ENCODE results near the gene CCL23.

DNA sequence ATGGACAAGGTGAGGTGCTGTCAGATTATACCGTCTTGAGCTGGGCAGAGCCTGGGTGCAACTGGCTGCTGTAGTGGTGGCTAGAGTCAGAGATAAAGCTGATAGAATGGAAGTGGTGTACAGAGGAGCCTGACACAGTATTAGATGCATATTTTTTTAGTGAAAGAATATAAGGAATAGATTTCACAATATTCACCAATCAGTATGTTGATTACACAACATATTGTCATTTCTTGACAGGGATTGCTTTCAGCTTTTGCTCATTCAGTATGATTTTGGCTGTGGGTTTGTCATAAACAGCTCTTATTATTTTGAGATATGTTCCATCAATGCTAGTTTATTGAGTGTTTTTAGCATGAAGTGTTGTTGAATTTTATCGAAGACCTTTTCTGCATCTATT lies 1.7 kb upstream of the CCL23 start:
- TF ChIP-seq, protein P1, sequence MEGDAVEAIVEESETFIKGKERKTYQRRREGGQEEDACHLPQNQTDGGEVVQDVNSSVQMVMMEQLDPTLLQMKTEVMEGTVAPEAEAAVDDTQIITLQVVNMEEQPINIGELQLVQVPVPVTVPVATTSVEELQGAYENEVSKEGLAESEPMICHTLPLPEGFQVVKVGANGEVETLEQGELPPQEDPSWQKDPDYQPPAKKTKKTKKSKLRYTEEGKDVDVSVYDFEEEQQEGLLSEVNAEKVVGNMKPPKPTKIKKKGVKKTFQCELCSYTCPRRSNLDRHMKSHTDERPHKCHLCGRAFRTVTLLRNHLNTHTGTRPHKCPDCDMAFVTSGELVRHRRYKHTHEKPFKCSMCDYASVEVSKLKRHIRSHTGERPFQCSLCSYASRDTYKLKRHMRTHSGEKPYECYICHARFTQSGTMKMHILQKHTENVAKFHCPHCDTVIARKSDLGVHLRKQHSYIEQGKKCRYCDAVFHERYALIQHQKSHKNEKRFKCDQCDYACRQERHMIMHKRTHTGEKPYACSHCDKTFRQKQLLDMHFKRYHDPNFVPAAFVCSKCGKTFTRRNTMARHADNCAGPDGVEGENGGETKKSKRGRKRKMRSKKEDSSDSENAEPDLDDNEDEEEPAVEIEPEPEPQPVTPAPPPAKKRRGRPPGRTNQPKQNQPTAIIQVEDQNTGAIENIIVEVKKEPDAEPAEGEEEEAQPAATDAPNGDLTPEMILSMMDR (IDR thresholded peaks at IDR 0.05) = no peak
- TF ChIP-seq POLR2AphosphoS5 (IDR thresholded peaks at IDR 0.05; ENCODE audit: low read depth, low read length) (no peak), TCF7L2 (IDR thresholded peaks at IDR 0.05; ENCODE audit: low read depth, low read length) (no peak)
- TF ChIP-seq, protein P2, sequence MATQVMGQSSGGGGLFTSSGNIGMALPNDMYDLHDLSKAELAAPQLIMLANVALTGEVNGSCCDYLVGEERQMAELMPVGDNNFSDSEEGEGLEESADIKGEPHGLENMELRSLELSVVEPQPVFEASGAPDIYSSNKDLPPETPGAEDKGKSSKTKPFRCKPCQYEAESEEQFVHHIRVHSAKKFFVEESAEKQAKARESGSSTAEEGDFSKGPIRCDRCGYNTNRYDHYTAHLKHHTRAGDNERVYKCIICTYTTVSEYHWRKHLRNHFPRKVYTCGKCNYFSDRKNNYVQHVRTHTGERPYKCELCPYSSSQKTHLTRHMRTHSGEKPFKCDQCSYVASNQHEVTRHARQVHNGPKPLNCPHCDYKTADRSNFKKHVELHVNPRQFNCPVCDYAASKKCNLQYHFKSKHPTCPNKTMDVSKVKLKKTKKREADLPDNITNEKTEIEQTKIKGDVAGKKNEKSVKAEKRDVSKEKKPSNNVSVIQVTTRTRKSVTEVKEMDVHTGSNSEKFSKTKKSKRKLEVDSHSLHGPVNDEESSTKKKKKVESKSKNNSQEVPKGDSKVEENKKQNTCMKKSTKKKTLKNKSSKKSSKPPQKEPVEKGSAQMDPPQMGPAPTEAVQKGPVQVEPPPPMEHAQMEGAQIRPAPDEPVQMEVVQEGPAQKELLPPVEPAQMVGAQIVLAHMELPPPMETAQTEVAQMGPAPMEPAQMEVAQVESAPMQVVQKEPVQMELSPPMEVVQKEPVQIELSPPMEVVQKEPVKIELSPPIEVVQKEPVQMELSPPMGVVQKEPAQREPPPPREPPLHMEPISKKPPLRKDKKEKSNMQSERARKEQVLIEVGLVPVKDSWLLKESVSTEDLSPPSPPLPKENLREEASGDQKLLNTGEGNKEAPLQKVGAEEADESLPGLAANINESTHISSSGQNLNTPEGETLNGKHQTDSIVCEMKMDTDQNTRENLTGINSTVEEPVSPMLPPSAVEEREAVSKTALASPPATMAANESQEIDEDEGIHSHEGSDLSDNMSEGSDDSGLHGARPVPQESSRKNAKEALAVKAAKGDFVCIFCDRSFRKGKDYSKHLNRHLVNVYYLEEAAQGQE (IDR thresholded peaks at IDR 0.05; ENCODE audit: insufficient read depth in 1 of 2, low read depth in 2 of 2, low read length in 1 of 2) = no peak

Measured in Panc1 (cell line).